K562 treated with DMSO at 1 percent for 12 hours (cell line): Measurements from ENCODE around the gene RAB38. TPM values are rescaled to one million over a fixed set of nuclear protein-coding genes. Genes with fewer than 3 reads are reported as not detected.

Source experiments
- total RNA-seq: library from RNA; unstranded; fragments of 300-600 nt; gene quantifications from 2 replicates; pipeline ENCODE4 v1.2.3, GENCODE V29; 2022; ENCODE audit not compliant: insufficient read depth

RAB38 gene
- 3.0 TPM in 1 of 2 replicates, not detected in the other for total RNA-seq

DNA sequence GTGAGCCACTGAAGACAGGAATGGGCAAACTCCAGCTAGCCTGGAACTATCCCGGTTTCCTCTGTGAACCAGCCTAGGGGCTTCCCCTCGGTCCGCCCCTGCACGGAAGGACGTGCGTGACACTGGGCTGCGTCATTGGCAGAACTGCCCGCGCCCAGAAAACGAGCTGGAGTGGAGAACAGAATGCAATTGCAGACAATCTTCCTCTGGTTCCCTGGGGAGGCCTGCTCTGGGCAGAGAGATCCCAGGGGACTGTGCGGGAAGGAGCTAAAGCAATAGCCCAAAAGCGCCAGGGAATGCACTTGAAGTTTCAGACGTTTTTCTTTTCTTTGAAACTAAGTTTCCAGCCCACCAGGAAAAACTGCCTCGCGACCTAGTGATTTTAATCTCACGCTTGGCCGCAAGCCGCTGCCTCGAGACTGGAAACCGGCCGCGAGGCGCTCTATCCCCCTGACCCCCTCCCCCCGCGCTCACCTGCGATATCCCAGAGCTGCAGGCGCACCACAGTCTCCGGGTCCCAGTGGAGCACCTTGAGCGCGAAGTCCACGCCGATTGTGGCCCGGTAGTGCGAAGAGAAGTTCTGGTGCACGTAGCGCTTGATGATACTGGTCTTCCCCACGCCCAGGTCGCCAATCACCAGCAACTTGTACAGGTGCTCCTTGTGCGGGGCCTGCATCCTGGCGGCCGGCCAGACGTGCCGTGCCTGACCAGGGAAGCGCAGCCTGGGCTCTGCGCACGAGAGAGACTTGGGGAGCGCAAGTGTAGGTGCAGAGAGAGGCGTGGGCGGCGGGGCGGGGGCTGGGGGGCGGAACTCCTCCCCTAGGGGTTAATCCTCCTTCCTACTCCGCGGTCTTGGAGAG, at the start of gene RAB38:
RAB38 (minus strand) TSS at position 735 of the 860 bp plus-strand sequence; CDS start at position 676, 59 bp downstream.

Other genes starting within 250 kb of the RAB38 start
- 88.3 and 124 TPM in 2 replicates for gene CTSC, start 162.3 kb upstream of the RAB38 start, total RNA-seq